Endothelial cell of umbilical vein (primary cell): ENCODE data around the gene NFE2L1. TPM values are rescaled to one million over a fixed set of nuclear protein-coding genes. Genes with fewer than 3 reads are reported as not detected.
A peak's percentile ranks its signal among the peaks of the same experiment; 100 is the strongest.

Experiments
- BruUV-seq: library from RNA; stranded (reverse); fragments of 400-500 nt; replicated peaks from 2 replicates; lab custom pipeline; 2021; lab: Mats Ljungman, UMichigan
- CTCF ChIA-PET: fragments of 300-600, 350-600 bp; sonication (Branson Sonifier 250); formaldehyde crosslinking; loops from one replicate; lab custom pipeline; 2021; ENCODE audit warnings: antibody characterized with exemption, inconsistent platforms; lab: Charles Lee
- POLR2A ChIA-PET: fragments of 300-600, 350-600 bp; sonication (Branson Sonifier 250); formaldehyde crosslinking; loops from one replicate; lab custom pipeline; 2021; ENCODE audit warnings: antibody characterized with exemption, inconsistent platforms; lab: Charles Lee
- DNase-seq: peaks from one replicate; pipeline ENCODE4 v3.0.0-alpha.2; 2011; ENCODE audit warnings: low read depth, low spot score
- FAIRE-seq: peaks from 2 replicates; lab custom pipeline; 2011; peaks lifted over from hg19 to GRCh38; lab: Jason Lieb, UNC
- H2AFZ ChIP-seq: 2 replicates; pipeline ENCODE4 v1.6.0; 2012; ENCODE audit warnings: low read depth, low read length, control low read depth, inconsistent platforms
- H3K27ac ChIP-seq: 2 replicates; pipeline ENCODE4 v1.5.1; 2011; ENCODE audit warnings: low read depth, mild to moderate bottlenecking, control low read depth, low read length, moderate library complexity; ENCODE audit not compliant: insufficient read depth
- H3K27me3 ChIP-seq, 2 experiments: 2 replicates each; pipeline versions ENCODE4 v1.6.0 to v1.6.1; 2011; ENCODE audit warnings: low read length in 2 of 2, mixed read lengths in 1 of 2; ENCODE audit not compliant: control insufficient read depth in 2 of 2, insufficient read depth in 2 of 2
- H3K36me3 ChIP-seq, 2 experiments: 2 replicates in 1 of 2; 3 replicates in 1 of 2; pipeline ENCODE4 v1.5.1; 2011; ENCODE audit warnings: low read length in 2 of 2, mild to moderate bottlenecking in 1 of 2, moderate library complexity in 1 of 2; ENCODE audit not compliant: control insufficient read depth in 2 of 2, insufficient read depth in 2 of 2; ENCODE audit errors: extremely low read depth in 1 of 2
- H3K4me1 ChIP-seq: 3 replicates; pipeline ENCODE4 v1.5.1; 2011; ENCODE audit warnings: mild to moderate bottlenecking, low read length; ENCODE audit not compliant: control insufficient read depth, insufficient read depth; ENCODE audit errors: extremely low read depth
- H3K4me2 ChIP-seq: 2 replicates; pipeline ENCODE4 v1.6.1; 2011; ENCODE audit warnings: low read length, control low read depth, mixed read lengths; ENCODE audit not compliant: insufficient read depth
- H3K4me3 ChIP-seq, 3 experiments: fragments of 200-600 bp in 1 of 3; sonication (generic), shearing (Covaris generic) in 1 of 3; replicated peaks in 1 of 3; 2 replicates each; pipeline ENCODE4 v1.5.1; 2011 to 2016; ENCODE audit warnings: control low read depth in 3 of 3, low read length in 3 of 3, mild to moderate bottlenecking in 2 of 3, inconsistent platforms in 1 of 3, low read depth in 1 of 3, moderate library complexity in 1 of 3; ENCODE audit not compliant: insufficient read depth in 1 of 3
- H3K79me2 ChIP-seq: 2 replicates; pipeline ENCODE4 v1.6.0; 2012; ENCODE audit warnings: low read length, inconsistent platforms; ENCODE audit not compliant: control insufficient read depth, insufficient read depth
- H3K9ac ChIP-seq: replicated peaks from 2 replicates; pipeline ENCODE3; 2011; ENCODE audit warnings: low read length, control low read depth; ENCODE audit not compliant: insufficient read depth; ENCODE audit errors: extremely low read depth
- H3K9me1 ChIP-seq: replicated peaks from 3 replicates; pipeline ENCODE4 v1.6.0; 2011; ENCODE audit warnings: mild to moderate bottlenecking, low read length; ENCODE audit not compliant: control insufficient read depth, insufficient read depth; ENCODE audit errors: extremely low read depth
- H3K9me3 ChIP-seq: replicated peaks from 2 replicates; pipeline ENCODE4 v1.5.1; 2012; ENCODE audit warnings: low read length, inconsistent platforms; ENCODE audit not compliant: control insufficient read depth, insufficient read depth
- H4K20me1 ChIP-seq: replicated peaks from 2 replicates; pipeline ENCODE3; 2011; ENCODE audit warnings: mild to moderate bottlenecking, low read length; ENCODE audit not compliant: control insufficient read depth, insufficient read depth; ENCODE audit errors: extremely low read depth
- CTCF ChIP-seq, 2 donors: IDR thresholded peaks; 1 replicate in 1 of 2; 2 replicates in 1 of 2; pipeline ENCODE4 v1.5.1; 2011; ENCODE audit warnings: low read length in 2 of 2, mild to moderate bottlenecking in 2 of 2, moderate library complexity in 2 of 2, control low read depth in 1 of 2, inconsistent platforms in 1 of 2, low read depth in 1 of 2; ENCODE audit not compliant: insufficient read depth in 1 of 2; ENCODE audit errors: extremely low read depth in 1 of 2
- EZH2 ChIP-seq: IDR thresholded peaks from 2 replicates; pipeline ENCODE4 v1.6.1; 2012; ENCODE audit warnings: borderline replicate concordance, low read depth, mild to moderate bottlenecking, moderate library complexity, low read length, inconsistent platforms; ENCODE audit not compliant: severe bottlenecking
- FOS ChIP-seq: IDR thresholded peaks from 2 replicates; pipeline ENCODE4 v1.6.1; 2011; ENCODE audit warnings: mild to moderate bottlenecking, low read length, moderate library complexity, borderline replicate concordance; ENCODE audit not compliant: insufficient read depth
- GATA2 ChIP-seq: IDR thresholded peaks from 2 replicates; pipeline ENCODE4 v1.7.0; 2011; ENCODE audit warnings: low read depth, mild to moderate bottlenecking, moderate library complexity, mixed read lengths, low read length; ENCODE audit not compliant: insufficient read length, insufficient read depth
- JUN ChIP-seq: IDR thresholded peaks from 2 replicates; pipeline ENCODE4 v1.6.1; 2011; ENCODE audit warnings: borderline replicate concordance, low read depth; ENCODE audit not compliant: insufficient read length, insufficient read depth
- MAX ChIP-seq: IDR thresholded peaks from 2 replicates; pipeline ENCODE4 v1.6.1; 2011; ENCODE audit not compliant: insufficient read depth, insufficient read length
- MYC ChIP-seq: IDR thresholded peaks from one replicate; pipeline ENCODE4 v1.6.1; 2011; ENCODE audit warnings: mild to moderate bottlenecking, low read depth, low read length
- POLR2A ChIP-seq: IDR thresholded peaks from 2 replicates; pipeline ENCODE4 v1.6.1; 2012; ENCODE audit warnings: low read depth, mild to moderate bottlenecking, control low read depth, low read length
- POLR2AphosphoS5 ChIP-seq: IDR thresholded peaks from 2 replicates; pipeline ENCODE4 v1.6.1; 2012; ENCODE audit warnings: low read depth, mild to moderate bottlenecking, control low read depth, low read length, moderate library complexity; ENCODE audit not compliant: insufficient read depth
- dilution Hi-C: fragments of 300-500 bp; cut with MboI; formaldehyde crosslinking; loops from one replicate; pipeline ENCODE4 v1.15.0; 2019; ENCODE audit warnings: low sequenced_read_pairs; ENCODE audit not compliant: extremely low pct_ligation_motif_present
- intact Hi-C: fragments of 100-400 bp; cut with micrococcal nuclease; formaldehyde crosslinking; loops from one replicate; pipeline ENCODE4 v1.10.0; 2022
- polyA plus RNA-seq, 4 experiments: library from polyadenylated mRNA; depleted of rRNA in 3 of 4; stranded (reverse) in 3 of 4; unstranded in 1 of 4; fragments of >200 nt; gene quantifications; 2 replicates each; pipeline versions ENCODE4 v1.2.1 to v1.2.3, GENCODE V29; 2011 to 2012; ENCODE audit warnings: missing spikeins in 1 of 4
- total RNA-seq: library from RNA; stranded (reverse); gene quantifications from 2 replicates; pipeline ENCODE4 v1.2.3, GENCODE V29; 2021

Gene NFE2L1
- total and polyA plus RNA-seq, 2 donors (not counting 3 experiments of a cell fraction or from before 2014, with no cell fraction given), result 187 to 236 TPM

- dilution Hi-C loops, result no loop called here
- Histone ChIP-seq H3K4me2 (no peak overlapping the region), H3K4me3 (no peak overlapping the region), H3K4me1 (peaks cover 16% of the 10 kb centered on the region), H3K27ac (no peak overlapping the region), H4K20me1 (no peaks in the 10 kb centered on the region), H3K27me3 (no peaks in the 10 kb centered on the region), H3K79me2 (peaks cover 12% of the 10 kb centered on the region), H3K9me1 (no peaks in the 10 kb centered on the region), H3K9me3 (no peaks in the 10 kb centered on the region), H3K36me3 (no peaks in the 10 kb centered on the region), H2AFZ (no peak overlapping the region), H3K9ac (no peak overlapping the region)
- TF ChIP-seq MYC (no peak), POLR2AphosphoS5 (no peak)
- ChIA-PET CTCF (interaction anchor here (1.2 to 6.3 kb wide), 4 partner anchors 9 to 53 kb away, joined by 3 to 64 read pairs (median 8); no protein-coding TSS in a partner anchor), POLR2A (no interaction called here)
- DNase-seq, result no peak
- FAIRE-seq, result no peak
- BruUV-seq, result no TSS peak
- intact Hi-C loops, result loop anchor here (5.0 kb wide), 1 partner anchor 197 kb away; no protein-coding TSS in a partner anchor
Observed at GRCh38 chr17:48045316-48046001, 2.7 kb upstream of the NFE2L1 start.

- FAIRE-seq (no peak), DNase-seq (no peak)
- Histone ChIP-seq H3K4me3 (no peak overlapping the region), H2AFZ (no peak overlapping the region), H3K79me2 (peaks cover 19% of the 10 kb centered on the region), H3K9me1 (no peaks in the 10 kb centered on the region), H3K27ac (no peak overlapping the region), H3K4me2 (peak overlapping the region; percentile 72), H3K36me3 (peaks cover 0 to under 1% of the 10 kb centered on the region in 2 experiments), H3K9ac (no peak overlapping the region), H3K9me3 (no peaks in the 10 kb centered on the region), H3K4me1 (peaks cover 24% of the 10 kb centered on the region), H3K27me3 (no peaks in the 10 kb centered on the region), H4K20me1 (no peaks in the 10 kb centered on the region)
- CTCF ChIA-PET, result interaction anchor here (1.2 to 6.3 kb wide), 4 partner anchors 10 to 52 kb away, joined by 3 to 64 read pairs (median 18); no protein-coding TSS in a partner anchor
- no TSS peak for BruUV-seq
- intact Hi-C loops (loop anchor here (5.0 kb wide), 1 partner anchor 196 kb away; no protein-coding TSS in a partner anchor), dilution Hi-C loops (no loop called here)
- TF ChIP-seq FOS (no peak), MYC (no peak), GATA2 (no peak), POLR2AphosphoS5 (no peak), CTCF (IDR thresholded peaks at IDR 0.05; ENCODE audit: extremely low read depth in 1 of 2, insufficient read depth in 1 of 2, low read depth in 1 of 2, low read length in 2 of 2) (no peak), JUN (no peak), MAX (no peak), EZH2 (no peak), POLR2A (no peak)
- POLR2A ChIA-PET, result no interaction called here
Observed at GRCh38 chr17:48046296-48046695, 1.9 kb upstream of the NFE2L1 start.
